ENCODE measurements around the gene SNAPIN. TPM values are rescaled to one million over a fixed set of nuclear protein-coding genes. Genes with fewer than 3 reads are reported as not detected.
A peak's percentile ranks its signal among the peaks of the same experiment; 100 is the strongest.

The SNAPIN gene
- total and polyA plus RNA-seq, 9 of the 15 experiments (the other 6 are each of a cell fraction or from before 2014, with no cell fraction given): 11.2 to 43.9 (median 32.3) TPM

GRCh38 chr1:153683854-153684253 lies 25.4 kb downstream of the SNAPIN start (continued):
- no peak for TF ChIP-seq ZNF655 (CRISPR knock-in tag; IDR thresholded peaks at IDR 0.05)
- TF ChIP-seq ZNF24 (IDR thresholded peaks at IDR 0.05): 0 out of 2 replicates have a peak, but pooled peaks have one; percentile 35
- no peak for TF ChIP-seq ETS2 (tag; IDR thresholded peaks at IDR 0.05; ENCODE audit: borderline replicate concordance, poor library complexity, severe bottlenecking)
- no peak for TF ChIP-seq ZSCAN32 (CRISPR knock-in tag; IDR thresholded peaks at IDR 0.05)
- no peak for TF ChIP-seq GABPB1 (CRISPR knock-in tag; IDR thresholded peaks at IDR 0.05)
- no peak for TF ChIP-seq RBM17 (IDR thresholded peaks at IDR 0.05; ENCODE audit: borderline replicate concordance, low read depth, low read length)

GRCh38 chr1:153684892-153685291 lies 26.4 kb downstream of the SNAPIN start:
- no TSS peak for BruUV-seq (replicated peaks)
- ChIA-PET CTCF (ENCODE audit: low intra/inter-chr PET ratio) (interaction anchor here (0.7 kb wide), 1 partner anchor 65 kb away, joined by 3 read pairs; no protein-coding TSS in a partner anchor), POLR2A (interaction anchor here (0.6 kb wide), 1 partner anchor 305 kb away, joined by 4 read pairs; no protein-coding TSS in a partner anchor)
- Histone ChIP-seq H3K4me3 (no peak overlapping the region), H3K27me3 (ENCODE audit: control insufficient read depth in 2 of 2, insufficient read depth in 2 of 2, low read length in 2 of 2) (peaks cover 16 to 38% of the 10 kb centered on the region in 2 experiments; a peak in 4 of 5 replicates), H3K9me3 (replicated peaks; ENCODE audit: control insufficient read depth, insufficient read depth, low read depth, low read length) (no peaks in the 10 kb centered on the region), H3K9ac (ENCODE audit: insufficient read depth in 1 of 2, low read depth in 2 of 2, low read length in 2 of 2) (no peak overlapping the region), H3K4me1 (replicated peaks in 1 of 2; ENCODE audit: control insufficient read depth in 2 of 2, insufficient read depth in 2 of 2, low read length in 2 of 2) (peaks cover 3 to 23% of the 10 kb centered on the region in 2 experiments; a peak in 4 of 5 replicates), H3K9me1 (ENCODE audit: control insufficient read depth, insufficient read depth, low read length) (peaks cover 3% of the 10 kb centered on the region), H2AFZ (ENCODE audit: low read depth, low read length) (no peak overlapping the region), H3K36me3 (ENCODE audit: control insufficient read depth, insufficient read depth, low read length) (no peaks in the 10 kb centered on the region), H3K4me2 (ENCODE audit: insufficient read depth, low read length) (no peak overlapping the region), H4K20me1 (replicated peaks; ENCODE audit: control insufficient read depth, insufficient read depth, low read length) (no peaks in the 10 kb centered on the region), H3K79me2 (ENCODE audit: control insufficient read depth, insufficient read depth, low read length) (no peaks in the 10 kb centered on the region), H3K27ac (ENCODE audit: extremely low read depth, low read depth, low read length) (no peak overlapping the region)
- DNase-seq (ENCODE audit: extremely low read depth in 1 of 4, low spot score in 3 of 4) (no peak), ATAC-seq (no peak), FAIRE-seq (no peak)
- intact Hi-C loops (cut with micrococcal nuclease) (no loop called here), in situ Hi-C loops (cut with MboI) (no loop called here)
- WGBS (ENCODE audit: insufficient coverage, low coverage, missing lambda C conversion rate): 26% methylated on average over 10 of the region's 12 CpGs
- TF ChIP-seq, protein P1, sequence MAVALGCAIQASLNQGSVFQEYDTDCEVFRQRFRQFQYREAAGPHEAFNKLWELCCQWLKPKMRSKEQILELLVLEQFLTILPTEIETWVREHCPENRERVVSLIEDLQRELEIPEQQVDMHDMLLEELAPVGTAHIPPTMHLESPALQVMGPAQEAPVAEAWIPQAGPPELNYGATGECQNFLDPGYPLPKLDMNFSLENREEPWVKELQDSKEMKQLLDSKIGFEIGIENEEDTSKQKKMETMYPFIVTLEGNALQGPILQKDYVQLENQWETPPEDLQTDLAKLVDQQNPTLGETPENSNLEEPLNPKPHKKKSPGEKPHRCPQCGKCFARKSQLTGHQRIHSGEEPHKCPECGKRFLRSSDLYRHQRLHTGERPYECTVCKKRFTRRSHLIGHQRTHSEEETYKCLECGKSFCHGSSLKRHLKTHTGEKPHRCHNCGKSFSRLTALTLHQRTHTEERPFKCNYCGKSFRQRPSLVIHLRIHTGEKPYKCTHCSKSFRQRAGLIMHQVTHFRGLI (CRISPR knock-in tag; IDR thresholded peaks at IDR 0.05): no peak
- TF ChIP-seq NFIC (IDR thresholded peaks at IDR 0.05) (no peak), SOX6 (IDR thresholded peaks at IDR 0.05) (no peak), TEAD2 (tag; IDR thresholded peaks at IDR 0.05) (no peak), ATF7 (IDR thresholded peaks at IDR 0.05) (no peak), TOE1 (IDR thresholded peaks at IDR 0.05; ENCODE audit: borderline replicate concordance) (no peak), TOE1 (CRISPR knock-in tag; IDR thresholded peaks at IDR 0.05; ENCODE audit: borderline replicate concordance, low read depth) (no peak), ZNF699 (CRISPR knock-in tag; IDR thresholded peaks at IDR 0.05; ENCODE audit: insufficient replicate concordance) (no peak), KDM2B (CRISPR knock-in tag; IDR thresholded peaks at IDR 0.05) (no peak), HLTF (IDR thresholded peaks at IDR 0.05) (no peak), ARID3A (IDR thresholded peaks at IDR 0.05; ENCODE audit: borderline replicate concordance, low read depth, low read length) (no peak), NR2F6 (CRISPR knock-in tag; IDR thresholded peaks at IDR 0.05) (no peak)

All from K562 (cell line).